ENCODE results near the gene FLVCR1. TPM values are rescaled to one million over a fixed set of nuclear protein-coding genes. Genes with fewer than 3 reads are reported as not detected.
A peak's percentile ranks its signal among the peaks of the same experiment; 100 is the strongest.

FLVCR1 gene
- total RNA-seq, 1 experiment from 2014 or later = 26.4 TPM

GRCh38 chr1:212920246-212920645, 62.2 kb downstream of the FLVCR1 start:
- intact Hi-C loops (cut with micrococcal nuclease; ENCODE audit: unreplicated experiment) = no loop called here
- Histone ChIP-seq H3K4me3 (ENCODE audit: low read depth, low read length, poor library complexity, severe bottlenecking) (no peak overlapping the region), H3K27me3 (replicated peaks; ENCODE audit: insufficient read depth, low read depth, low read length, poor library complexity) (no peaks in the 10 kb centered on the region), H3K4me1 (ENCODE audit: insufficient read depth, low read length, poor library complexity, severe bottlenecking) (peaks cover 6% of the 10 kb centered on the region), H3K36me3 (ENCODE audit: insufficient read depth, low read length, poor library complexity, severe bottlenecking) (no peaks in the 10 kb centered on the region), H3K9me3 (ENCODE audit: low read depth, low read length, poor library complexity, severe bottlenecking) (no peaks in the 10 kb centered on the region), H3K27ac (ENCODE audit: low read depth, low read length, poor library complexity, severe bottlenecking) (no peak overlapping the region)
- no TSS peak for BruUV-seq (replicated peaks)
- no peak for TF ChIP-seq CTCF (conservative IDR thresholded peaks at IDR 0.05; ENCODE audit: low read depth, low read length)
- no peak for TF ChIP-seq EZH2 (IDR thresholded peaks at IDR 0.05; ENCODE audit: borderline replicate concordance, low read depth, low read length, poor library complexity, severe bottlenecking)
- ChIA-PET POLR2A (ENCODE audit: low non-redundant PET) (no interaction called here), CTCF (no interaction called here)
- DNase-seq (ENCODE audit: low spot score) = no peak

- intact Hi-C loops (cut with micrococcal nuclease; ENCODE audit: unreplicated experiment) = no loop called here
- Histone ChIP-seq H3K4me1 (ENCODE audit: insufficient read depth, low read length, poor library complexity, severe bottlenecking) (peaks cover 6% of the 10 kb centered on the region), H3K9me3 (ENCODE audit: low read depth, low read length, poor library complexity, severe bottlenecking) (no peaks in the 10 kb centered on the region), H3K27ac (ENCODE audit: low read depth, low read length, poor library complexity, severe bottlenecking) (no peak overlapping the region), H3K27me3 (replicated peaks; ENCODE audit: insufficient read depth, low read depth, low read length, poor library complexity) (no peaks in the 10 kb centered on the region), H3K36me3 (ENCODE audit: insufficient read depth, low read length, poor library complexity, severe bottlenecking) (no peaks in the 10 kb centered on the region), H3K4me3 (ENCODE audit: low read depth, low read length, poor library complexity, severe bottlenecking) (no peak overlapping the region)
- DNase-seq (ENCODE audit: low spot score) = peak; percentile 15
- POLR2A ChIA-PET (ENCODE audit: low non-redundant PET) = no interaction called here
- BruUV-seq (replicated peaks) = no TSS peak
- CTCF ChIA-PET = no interaction called here
- TF ChIP-seq CTCF (conservative IDR thresholded peaks at IDR 0.05; ENCODE audit: low read depth, low read length) (peak; percentile 54; the same call in 1 of the 2 replicates), EZH2 (IDR thresholded peaks at IDR 0.05; ENCODE audit: borderline replicate concordance, low read depth, low read length, poor library complexity, severe bottlenecking) (no peak)
These were observed 62.8 kb downstream of the FLVCR1 start for GRCh38 chr1:212920896-212921295.

- Histone ChIP-seq H3K4me1 (ENCODE audit: insufficient read depth, low read length, poor library complexity, severe bottlenecking) (peaks cover under 1% of the 10 kb centered on the region), H3K4me3 (ENCODE audit: low read depth, low read length, poor library complexity, severe bottlenecking) (no peak overlapping the region), H3K27ac (ENCODE audit: low read depth, low read length, poor library complexity, severe bottlenecking) (no peak overlapping the region), H3K36me3 (ENCODE audit: insufficient read depth, low read length, poor library complexity, severe bottlenecking) (no peaks in the 10 kb centered on the region), H3K9me3 (ENCODE audit: low read depth, low read length, poor library complexity, severe bottlenecking) (no peaks in the 10 kb centered on the region), H3K27me3 (replicated peaks; ENCODE audit: insufficient read depth, low read depth, low read length, poor library complexity) (no peaks in the 10 kb centered on the region)
- intact Hi-C loops (cut with micrococcal nuclease; ENCODE audit: unreplicated experiment) = no loop called here
- POLR2A ChIA-PET (ENCODE audit: low non-redundant PET) = no interaction called here
- CTCF ChIA-PET = no interaction called here
- DNase-seq (ENCODE audit: low spot score) = no peak
- no TSS peak for BruUV-seq (replicated peaks)
- no peak for TF ChIP-seq CTCF (conservative IDR thresholded peaks at IDR 0.05; ENCODE audit: low read depth, low read length)
- no peak for TF ChIP-seq EZH2 (IDR thresholded peaks at IDR 0.05; ENCODE audit: borderline replicate concordance, low read depth, low read length, poor library complexity, severe bottlenecking)
These were observed 63.9 kb downstream of the FLVCR1 start for GRCh38 chr1:212922016-212922415.

Measured in A673 (cell line).